Measurements from ENCODE around the gene SVOPL. TPM values are rescaled to one million over a fixed set of nuclear protein-coding genes. Genes with fewer than 3 reads are reported as not detected.

Gene SVOPL
- total RNA-seq, 2 experiments from 2014 or later = not detected

GRCh38 chr7:138603549-138604318 lies 97.4 kb downstream of the SVOPL start:
- Histone ChIP-seq H3K9me3 (ENCODE audit: control insufficient read depth in 1 of 2, insufficient read depth in 1 of 2, low read length in 2 of 2) (no peaks in the 10 kb centered on the region), H3K4me3 (ENCODE audit: low read length) (no peak overlapping the region), H3K27me3 (ENCODE audit: control insufficient read depth in 1 of 2, insufficient read depth in 2 of 2, low read length in 2 of 2) (no peaks in the 10 kb centered on the region), H3K4me1 (ENCODE audit: insufficient read depth, low read length) (no peaks in the 10 kb centered on the region), H3K36me3 (ENCODE audit: insufficient read depth, low read length) (no peaks in the 10 kb centered on the region), H3K27ac (ENCODE audit: low read depth in 1 of 2, low read length in 2 of 2) (no peak overlapping the region)
- Mint-ChIP-seq H3K27me3 (no peaks in the 10 kb centered on the region), H3K36me3 (ENCODE audit: low read depth) (no peaks in the 10 kb centered on the region), H3K9me3 (no peaks in the 10 kb centered on the region), H3K4me3 (no peak overlapping the region), H3K4me1 (ENCODE audit: low read depth) (peaks cover 14% of the 10 kb centered on the region), H3K27ac (no peak overlapping the region)
- ChIA-PET POLR2A (no interaction called here), CTCF (interaction anchor here (0.5 to 0.7 kb wide), 2 partner anchors 112 to 561 kb away, joined by 3 to 5 read pairs; no protein-coding TSS in a partner anchor)
- DNase-seq (no peak), ATAC-seq (ENCODE audit: poor library complexity) (no peak)
- intact Hi-C loops (cut with DNase I, micrococcal nuclease) = no loop called here
- no peak for TF ChIP-seq CTCF (IDR thresholded peaks at IDR 0.05)

GRCh38 chr7:138602451-138602850 lies 98.7 kb downstream of the SVOPL start:
- H3K9me3 Mint-ChIP-seq = no peaks in the 10 kb centered on the region
- H3K36me3 ChIP-seq (ENCODE audit: insufficient read depth, low read length) = no peaks in the 10 kb centered on the region
- no peak for ATAC-seq (ENCODE audit: poor library complexity)
- H3K27me3 Mint-ChIP-seq = no peaks in the 10 kb centered on the region
- peaks cover 2% of the 10 kb centered on the region for H3K4me1 Mint-ChIP-seq (ENCODE audit: low read depth)
- TF ChIP-seq CTCF (IDR thresholded peaks at IDR 0.05) = no peak
- DNase-seq = no peak
- CTCF ChIA-PET = no interaction called here
- H3K36me3 Mint-ChIP-seq (ENCODE audit: low read depth) = no peaks in the 10 kb centered on the region
- H3K4me3 Mint-ChIP-seq = no peak overlapping the region
- H3K9me3 ChIP-seq (ENCODE audit: control insufficient read depth in 1 of 2, insufficient read depth in 1 of 2, low read length in 2 of 2) = no peaks in the 10 kb centered on the region
- H3K27ac Mint-ChIP-seq = no peak overlapping the region
- H3K4me3 ChIP-seq (ENCODE audit: low read length) = no peak overlapping the region
- intact Hi-C loops (cut with DNase I, micrococcal nuclease) = no loop called here
- no peaks in the 10 kb centered on the region for H3K27me3 ChIP-seq (ENCODE audit: control insufficient read depth in 1 of 2, insufficient read depth in 2 of 2, low read length in 2 of 2)
- H3K27ac ChIP-seq (ENCODE audit: low read depth in 1 of 2, low read length in 2 of 2) = no peak overlapping the region
- POLR2A ChIA-PET = no interaction called here
- no peaks in the 10 kb centered on the region for H3K4me1 ChIP-seq (ENCODE audit: insufficient read depth, low read length)

GRCh38 chr7:138595454-138595853 lies 105.7 kb downstream of the SVOPL start:
- Histone ChIP-seq H3K36me3 (ENCODE audit: insufficient read depth, low read length) (no peaks in the 10 kb centered on the region), H3K4me1 (ENCODE audit: insufficient read depth, low read length) (no peaks in the 10 kb centered on the region), H3K9me3 (ENCODE audit: control insufficient read depth in 1 of 2, insufficient read depth in 1 of 2, low read length in 2 of 2) (no peaks in the 10 kb centered on the region), H3K4me3 (ENCODE audit: low read length) (no peak overlapping the region), H3K27me3 (ENCODE audit: control insufficient read depth in 1 of 2, insufficient read depth in 2 of 2, low read length in 2 of 2) (no peaks in the 10 kb centered on the region), H3K27ac (ENCODE audit: low read depth in 1 of 2, low read length in 2 of 2) (no peak overlapping the region)
- Mint-ChIP-seq H3K4me3 (no peak overlapping the region), H3K27ac (no peak overlapping the region), H3K4me1 (ENCODE audit: low read depth) (no peaks in the 10 kb centered on the region), H3K27me3 (no peaks in the 10 kb centered on the region), H3K36me3 (ENCODE audit: low read depth) (no peaks in the 10 kb centered on the region), H3K9me3 (no peaks in the 10 kb centered on the region)
- ATAC-seq (ENCODE audit: poor library complexity) = no peak
- TF ChIP-seq CTCF (IDR thresholded peaks at IDR 0.05) = no peak
- intact Hi-C loops (cut with DNase I, micrococcal nuclease) = no loop called here
- POLR2A ChIA-PET = no interaction called here
- CTCF ChIA-PET = no interaction called here
- no peak for DNase-seq

Measured in CD4-positive, alpha-beta T cell (primary cell).